HEK293 (cell line): ENCODE data around the gene ADD1.

ENCODE experiments used
- FEZF1 ChIP-seq: fragments of 450-650 bp; formaldehyde crosslinking; IDR thresholded peaks from 2 replicates; pipeline ENCODE4 v1.5.1; 2016; ENCODE audit warnings: missing biosample characterization, missing genetic modification characterization
- GLIS2 ChIP-seq: fragments of 450-650 bp; formaldehyde crosslinking; IDR thresholded peaks from 2 replicates; pipeline ENCODE4 v1.5.1; 2016; ENCODE audit warnings: missing biosample characterization, missing genetic modification characterization
- KLF9 ChIP-seq: fragments of 450-650 bp; formaldehyde crosslinking; IDR thresholded peaks from 2 replicates; pipeline ENCODE4 v1.5.1; 2016; ENCODE audit warnings: missing biosample characterization, missing genetic modification characterization, low read depth
- MZF1 ChIP-seq: fragments of 450-650 bp; formaldehyde crosslinking; IDR thresholded peaks from 2 replicates; pipeline ENCODE4 v1.5.1; 2017; ENCODE audit warnings: missing biosample characterization, missing genetic modification characterization, borderline replicate concordance
- OSR2 ChIP-seq: fragments of 450-650 bp; formaldehyde crosslinking; IDR thresholded peaks from 2 replicates; pipeline ENCODE4 v1.5.1; 2016; ENCODE audit warnings: missing biosample characterization, missing genetic modification characterization
- OVOL3 ChIP-seq: fragments of 450-650 bp; formaldehyde crosslinking; IDR thresholded peaks from 2 replicates; pipeline ENCODE4 v1.5.1; 2016; ENCODE audit warnings: missing biosample characterization, missing genetic modification characterization
- PRDM1 ChIP-seq: fragments of 450-650 bp; formaldehyde crosslinking; IDR thresholded peaks from 2 replicates; pipeline ENCODE4; 2016; ENCODE audit warnings: missing biosample characterization, missing genetic modification characterization
- PRDM4 ChIP-seq: fragments of 450-650 bp; formaldehyde crosslinking; IDR thresholded peaks from 2 replicates; pipeline ENCODE4 v1.5.1; 2017; ENCODE audit warnings: missing biosample characterization, missing genetic modification characterization
- SP7 ChIP-seq: fragments of 450-650 bp; formaldehyde crosslinking; IDR thresholded peaks from 2 replicates; pipeline ENCODE4 v1.5.1; 2016; ENCODE audit warnings: missing biosample characterization, missing genetic modification characterization
- ZBTB10 ChIP-seq: fragments of 450-650 bp; formaldehyde crosslinking; IDR thresholded peaks from 2 replicates; pipeline ENCODE4 v1.5.1; 2016; ENCODE audit warnings: missing biosample characterization, missing genetic modification characterization
- ZBTB20 ChIP-seq: fragments of 450-650 bp; formaldehyde crosslinking; IDR thresholded peaks from 2 replicates; pipeline ENCODE4 v1.5.1; 2016; ENCODE audit warnings: missing biosample characterization, missing genetic modification characterization
- ZBTB48 ChIP-seq: fragments of 450-650 bp; formaldehyde crosslinking; IDR thresholded peaks from 2 replicates; pipeline ENCODE4 v1.5.1; 2016; ENCODE audit warnings: missing biosample characterization, missing genetic modification characterization
- ZBTB49 ChIP-seq: fragments of 450-650 bp; formaldehyde crosslinking; IDR thresholded peaks from 2 replicates; pipeline ENCODE4 v1.5.1; 2016; ENCODE audit warnings: missing biosample characterization, missing genetic modification characterization, low read depth
- ZBTB7A ChIP-seq: fragments of 450-650 bp; formaldehyde crosslinking; IDR thresholded peaks from 2 replicates; pipeline ENCODE4 v1.5.1; 2016; ENCODE audit warnings: low read depth, missing biosample characterization, missing genetic modification characterization
- ZEB2 ChIP-seq: fragments of 450-650 bp; formaldehyde crosslinking; IDR thresholded peaks from 2 replicates; pipeline ENCODE4 v1.5.1; 2016; ENCODE audit warnings: missing biosample characterization, missing genetic modification characterization
- ZFP69B ChIP-seq: fragments of 450-650 bp; formaldehyde crosslinking; IDR thresholded peaks from 2 replicates; pipeline ENCODE4 v1.5.1; 2016; ENCODE audit warnings: missing biosample characterization, missing genetic modification characterization
- ZNF121 ChIP-seq: fragments of 450-650 bp; formaldehyde crosslinking; IDR thresholded peaks from 2 replicates; pipeline ENCODE4 v1.5.1; 2016; ENCODE audit warnings: missing biosample characterization, missing genetic modification characterization
- ZNF157 ChIP-seq: fragments of 450-650 bp; formaldehyde crosslinking; IDR thresholded peaks from 2 replicates; pipeline ENCODE4 v1.5.1; 2016; ENCODE audit warnings: missing biosample characterization, missing genetic modification characterization
- ZNF221 ChIP-seq: fragments of 450-650 bp; formaldehyde crosslinking; IDR thresholded peaks from 2 replicates; pipeline ENCODE4 v1.5.1; 2017; ENCODE audit warnings: missing biosample characterization, missing genetic modification characterization, borderline replicate concordance
- ZNF302 ChIP-seq: fragments of 450-650 bp; formaldehyde crosslinking; IDR thresholded peaks from 2 replicates; pipeline ENCODE4 v1.5.1; 2016; ENCODE audit warnings: missing biosample characterization, missing genetic modification characterization, low read depth
- ZNF335 ChIP-seq: fragments of 450-650 bp; formaldehyde crosslinking; conservative IDR thresholded peaks from 2 replicates; pipeline ENCODE4 v1.5.1; 2016; ENCODE audit warnings: missing biosample characterization, missing genetic modification characterization
- ZNF416 ChIP-seq: fragments of 450-650 bp; formaldehyde crosslinking; IDR thresholded peaks from 2 replicates; pipeline ENCODE4 v1.5.1; 2016; ENCODE audit warnings: missing biosample characterization, missing genetic modification characterization
- ZNF510 ChIP-seq: fragments of 450-650 bp; formaldehyde crosslinking; IDR thresholded peaks from 2 replicates; pipeline ENCODE4 v1.5.1; 2018; ENCODE audit warnings: mild to moderate bottlenecking, missing genetic modification characterization, missing biosample characterization; ENCODE audit not compliant: insufficient replicate concordance
- ZNF513 ChIP-seq: fragments of 450-650 bp; IDR thresholded peaks from 2 replicates; pipeline ENCODE4 v1.5.1; 2018; ENCODE audit warnings: missing biosample characterization, missing genetic modification characterization
- ZNF514 ChIP-seq: fragments of 450-650 bp; formaldehyde crosslinking; IDR thresholded peaks from 2 replicates; pipeline ENCODE4 v1.5.1; 2016; ENCODE audit warnings: missing biosample characterization, missing genetic modification characterization
- ZNF544 ChIP-seq: fragments of 450-650 bp; formaldehyde crosslinking; IDR thresholded peaks from 2 replicates; pipeline ENCODE4 v1.5.0; 2017; ENCODE audit warnings: missing biosample characterization, missing genetic modification characterization
- ZNF580 ChIP-seq: fragments of 450-650 bp; formaldehyde crosslinking; IDR thresholded peaks from 2 replicates; pipeline ENCODE4 v1.5.1; 2016; ENCODE audit warnings: missing biosample characterization, missing genetic modification characterization
- ZNF585B ChIP-seq: fragments of 450-650 bp; formaldehyde crosslinking; IDR thresholded peaks from 2 replicates; pipeline ENCODE4 v1.5.1; 2016; ENCODE audit warnings: missing biosample characterization, missing genetic modification characterization
- ZNF623 ChIP-seq: fragments of 450-650 bp; formaldehyde crosslinking; IDR thresholded peaks from 2 replicates; pipeline ENCODE4 v1.5.1; 2016; ENCODE audit warnings: missing biosample characterization, missing genetic modification characterization
- ZNF645 ChIP-seq: fragments of 450-650 bp; formaldehyde crosslinking; IDR thresholded peaks from 2 replicates; pipeline ENCODE4; 2016; ENCODE audit warnings: missing biosample characterization, missing genetic modification characterization
- ZNF785 ChIP-seq: fragments of 450-650 bp; formaldehyde crosslinking; IDR thresholded peaks from 2 replicates; pipeline ENCODE4 v1.5.1; 2016; ENCODE audit warnings: missing biosample characterization, missing genetic modification characterization

The ADD1 gene

GRCh38 chr4:2843263-2843940 is at the start of gene ADD1 (continued):
- TF ChIP-seq ZBTB7A (tag by site-specific recombination) = peak; percentile 60; the same call in 1 of the 2 replicates
- no peak for TF ChIP-seq ZNF544 (tag by site-specific recombination)
- TF ChIP-seq ZNF585B (tag by site-specific recombination) = no peak
- TF ChIP-seq MZF1 (tag by site-specific recombination) = no peak
- no peak for TF ChIP-seq ZNF416 (tag by site-specific recombination)
- TF ChIP-seq ZNF580 (tag by site-specific recombination) = no peak
- no peak for TF ChIP-seq ZNF121 (tag by site-specific recombination)
- TF ChIP-seq GLIS2 (tag by site-specific recombination) = peak; percentile 98
- TF ChIP-seq PRDM1 (tag by site-specific recombination) = no peak
- TF ChIP-seq FEZF1 (tag by site-specific recombination) = no peak
- TF ChIP-seq ZNF335 (tag by site-specific recombination) = peak; percentile 90
- TF ChIP-seq ZFP69B (tag by site-specific recombination) = 0 out of 2 replicates have a peak, but pooled peaks have one; percentile 26
- TF ChIP-seq ZBTB48 = peak; percentile 94
- no peak for TF ChIP-seq ZBTB49 (tag by site-specific recombination)
- no peak for TF ChIP-seq ZNF510 (tag by site-specific recombination)
- TF ChIP-seq OSR2 = no peak
- peak; percentile 60; the same call in 1 of the 2 replicates for TF ChIP-seq SP7 (tag by site-specific recombination)
- TF ChIP-seq OVOL3 (tag by site-specific recombination) = no peak
- peak; percentile 88; the same call in 1 of the 2 replicates for TF ChIP-seq ZBTB20 (tag by site-specific recombination)
- no peak for TF ChIP-seq ZNF645 (tag by site-specific recombination)
- TF ChIP-seq PRDM4 = no peak
- TF ChIP-seq KLF9 (tag by site-specific recombination) = peak; percentile 59
- TF ChIP-seq ZNF785 = no peak
- no peak for TF ChIP-seq ZNF157 (tag by site-specific recombination)
- no peak for TF ChIP-seq ZNF513
- TF ChIP-seq ZBTB10 (tag by site-specific recombination) = peak; percentile 47; the same call in 1 of the 2 replicates
- no peak for TF ChIP-seq ZNF302 (tag by site-specific recombination)
- no peak for TF ChIP-seq ZNF623 (tag by site-specific recombination)
- TF ChIP-seq ZNF221 (tag by site-specific recombination) = no peak
- 0 out of 2 replicates have a peak, but pooled peaks have one; percentile 38 for TF ChIP-seq ZEB2 (tag by site-specific recombination)
- TF ChIP-seq ZNF514 (tag by site-specific recombination) = no peak
